Fibroblast of the aortic adventitia (primary cell): ENCODE data around the gene NPR3. TPM values are rescaled to one million over a fixed set of nuclear protein-coding genes. Genes with fewer than 3 reads are reported as not detected.
A peak's percentile ranks its signal among the peaks of the same experiment; 100 is the strongest.
"Not testable (repeated sequence)": the region's sequence is repeated elsewhere in the genome, so short reads cannot be mapped to it uniquely, and the experiment has no call there.

Source experiments
- DNase-seq: peaks from one replicate; pipeline ENCODE4 v3.0.0-alpha.2; 2010; ENCODE audit warnings: low read depth
- H3K4me3 ChIP-seq: 2 replicates; pipeline ENCODE4 v1.5.1; 2011; ENCODE audit warnings: low read depth, mild to moderate bottlenecking, control low read depth, low read length, moderate library complexity
- total RNA-seq: library from RNA; depleted of rRNA; stranded (reverse); fragments of >200 nt; gene quantifications from 2 replicates; pipeline ENCODE4 v1.2.3, GENCODE V29; 2012; ENCODE audit warnings: low replicate concordance
- TF ChIP-seq, protein P1 (sequence below): IDR thresholded peaks from 2 replicates; pipeline ENCODE4 v1.5.1; 2011; ENCODE audit warnings: mild to moderate bottlenecking, low read length, control low read depth, inconsistent platforms; ENCODE audit not compliant: insufficient read depth

Gene NPR3
- total RNA-seq, 1 donor, result 23.7 TPM

DNA sequence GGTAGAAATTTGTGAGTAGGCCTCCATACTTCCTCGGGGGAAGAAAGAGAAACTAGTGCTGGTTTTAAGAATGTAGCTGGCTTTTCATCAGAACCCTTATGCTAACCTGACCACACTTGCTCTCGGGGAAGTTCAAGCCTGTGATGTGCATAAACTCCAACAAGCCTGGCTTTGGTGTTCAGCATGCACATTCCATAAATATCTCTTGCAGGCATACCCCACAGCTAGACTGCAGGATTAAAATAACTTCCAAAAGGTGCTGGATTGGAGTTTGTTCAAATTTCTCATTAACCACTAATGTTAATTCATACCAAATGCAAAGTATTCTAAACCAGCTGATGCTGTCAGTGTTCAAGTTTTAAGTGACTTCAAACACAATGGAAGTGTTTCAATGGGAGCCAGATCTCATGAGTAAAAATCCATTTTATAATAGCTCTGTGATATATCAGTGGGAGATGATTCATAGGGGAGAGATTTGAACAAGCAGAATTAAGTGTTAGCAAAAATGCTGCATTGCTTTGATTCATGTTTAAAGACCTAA lies 79.4 kb downstream of the NPR3 start:
- peak; percentile 80 for DNase-seq

DNA sequence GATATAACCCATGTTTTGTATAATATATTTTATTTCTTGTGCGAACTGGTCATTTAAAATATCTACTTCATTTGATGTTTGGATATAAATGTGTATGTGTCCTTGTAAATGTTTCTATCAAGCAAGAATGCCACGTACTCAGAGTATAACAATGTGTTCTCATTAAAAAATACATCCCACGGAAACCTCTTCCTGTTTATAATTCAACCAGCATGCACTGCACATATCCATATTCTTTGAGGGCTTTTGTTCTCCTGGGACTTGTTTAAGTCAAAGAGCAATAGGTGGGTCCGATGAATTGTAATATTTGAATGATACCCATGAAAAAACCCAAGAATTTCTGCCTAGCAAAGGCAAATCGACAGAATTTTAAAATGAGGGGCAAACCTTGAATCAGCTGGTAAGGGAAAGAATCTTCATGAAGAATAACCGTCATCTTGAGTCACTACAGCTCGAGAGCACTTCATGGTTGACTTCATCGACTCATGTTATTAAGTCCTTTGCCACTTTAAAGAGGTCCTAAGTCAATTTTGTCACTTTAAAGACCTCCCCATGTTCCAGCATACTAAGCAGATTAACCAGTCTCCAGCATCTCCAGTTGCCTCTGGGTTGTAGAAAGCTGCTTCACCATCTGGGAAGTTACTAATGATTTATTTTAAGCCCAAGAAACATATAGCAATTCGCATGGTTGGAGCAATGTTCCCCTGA lies 80.6 kb downstream of the NPR3 start:
- TF ChIP-seq, protein P1, sequence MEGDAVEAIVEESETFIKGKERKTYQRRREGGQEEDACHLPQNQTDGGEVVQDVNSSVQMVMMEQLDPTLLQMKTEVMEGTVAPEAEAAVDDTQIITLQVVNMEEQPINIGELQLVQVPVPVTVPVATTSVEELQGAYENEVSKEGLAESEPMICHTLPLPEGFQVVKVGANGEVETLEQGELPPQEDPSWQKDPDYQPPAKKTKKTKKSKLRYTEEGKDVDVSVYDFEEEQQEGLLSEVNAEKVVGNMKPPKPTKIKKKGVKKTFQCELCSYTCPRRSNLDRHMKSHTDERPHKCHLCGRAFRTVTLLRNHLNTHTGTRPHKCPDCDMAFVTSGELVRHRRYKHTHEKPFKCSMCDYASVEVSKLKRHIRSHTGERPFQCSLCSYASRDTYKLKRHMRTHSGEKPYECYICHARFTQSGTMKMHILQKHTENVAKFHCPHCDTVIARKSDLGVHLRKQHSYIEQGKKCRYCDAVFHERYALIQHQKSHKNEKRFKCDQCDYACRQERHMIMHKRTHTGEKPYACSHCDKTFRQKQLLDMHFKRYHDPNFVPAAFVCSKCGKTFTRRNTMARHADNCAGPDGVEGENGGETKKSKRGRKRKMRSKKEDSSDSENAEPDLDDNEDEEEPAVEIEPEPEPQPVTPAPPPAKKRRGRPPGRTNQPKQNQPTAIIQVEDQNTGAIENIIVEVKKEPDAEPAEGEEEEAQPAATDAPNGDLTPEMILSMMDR, result no peak
- no peak for DNase-seq
- no peak overlapping the region for H3K4me3 ChIP-seq

More for the DNA sequence above, 79.4 kb downstream of the NPR3 start:
- H3K4me3 ChIP-seq, result no peak overlapping the region
- TF ChIP-seq, protein P1, result no peak

GRCh38 chr5:32794086-32794485 lies 83.0 kb downstream of the NPR3 start:
- no peak overlapping the region for H3K4me3 ChIP-seq
- DNase-seq, result no peak
- TF ChIP-seq, protein P1, result no peak

DNA sequence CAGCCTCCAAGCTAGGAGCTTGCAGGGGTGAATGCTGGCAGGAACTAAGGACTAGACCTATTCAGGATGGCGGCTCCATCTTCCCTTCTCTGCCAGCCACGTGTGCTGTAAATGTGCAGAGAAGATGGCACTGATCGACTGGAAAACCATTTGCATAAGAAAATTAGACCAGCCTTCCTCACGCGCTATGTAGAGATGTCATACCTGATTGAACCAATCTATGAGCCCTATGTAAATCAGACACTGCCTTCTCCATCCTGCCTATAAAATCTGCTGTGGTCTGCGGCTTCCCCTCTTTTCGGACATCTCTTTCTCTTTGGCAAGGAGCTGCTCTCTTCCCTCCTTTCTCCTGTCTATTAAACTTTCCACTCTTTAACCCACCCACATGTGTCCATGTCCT lies 91.6 kb downstream of the NPR3 start:
- TF ChIP-seq, protein P1, result no peak
- no peak for DNase-seq
- H3K4me3 ChIP-seq, result no peak overlapping the region

- TF ChIP-seq, protein P1, result no peak
- peak; percentile 22 for DNase-seq
- no peak overlapping the region for H3K4me3 ChIP-seq
Observed at GRCh38 chr5:32803656-32804055, 92.5 kb downstream of the NPR3 start.

DNA sequence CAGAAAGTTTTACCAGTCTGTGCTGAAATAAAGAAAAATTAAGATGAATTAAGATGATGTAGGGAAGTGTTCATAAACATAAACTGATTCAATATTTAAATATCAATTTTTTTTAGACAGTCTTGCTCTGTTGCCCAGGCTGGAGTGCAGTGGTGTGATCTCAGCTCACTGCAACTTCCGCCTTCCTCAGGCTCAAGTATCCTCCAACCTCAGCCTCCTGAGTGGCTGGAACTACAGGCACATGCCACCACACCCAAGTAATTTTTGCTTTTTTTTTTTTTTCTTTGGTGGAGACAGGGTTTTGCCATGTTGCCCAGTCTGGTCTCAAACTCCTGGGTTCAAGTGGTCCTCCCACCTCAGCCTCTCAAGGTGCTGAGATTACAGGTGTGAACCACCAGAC lies 94.3 kb downstream of the NPR3 start:
- DNase-seq, result peak; percentile 12
- H3K4me3 ChIP-seq, result not testable (repeated sequence)

- peak; percentile 80 for DNase-seq
- H3K4me3 ChIP-seq, result no peak overlapping the region
- TF ChIP-seq, protein P1, result no peak
Observed at GRCh38 chr5:32805971-32806638, 95.0 kb downstream of the NPR3 start.
